ENCODE results near the gene TUBD1. TPM values are rescaled to one million over a fixed set of nuclear protein-coding genes. Genes with fewer than 3 reads are reported as not detected.
"Not testable (repeated sequence)": the region's sequence is repeated elsewhere in the genome, so short reads cannot be mapped to it uniquely, and the experiment has no call there.

Gene TUBD1
- total RNA-seq, 1 donor from 2014 or later: 6.0 TPM

DNA sequence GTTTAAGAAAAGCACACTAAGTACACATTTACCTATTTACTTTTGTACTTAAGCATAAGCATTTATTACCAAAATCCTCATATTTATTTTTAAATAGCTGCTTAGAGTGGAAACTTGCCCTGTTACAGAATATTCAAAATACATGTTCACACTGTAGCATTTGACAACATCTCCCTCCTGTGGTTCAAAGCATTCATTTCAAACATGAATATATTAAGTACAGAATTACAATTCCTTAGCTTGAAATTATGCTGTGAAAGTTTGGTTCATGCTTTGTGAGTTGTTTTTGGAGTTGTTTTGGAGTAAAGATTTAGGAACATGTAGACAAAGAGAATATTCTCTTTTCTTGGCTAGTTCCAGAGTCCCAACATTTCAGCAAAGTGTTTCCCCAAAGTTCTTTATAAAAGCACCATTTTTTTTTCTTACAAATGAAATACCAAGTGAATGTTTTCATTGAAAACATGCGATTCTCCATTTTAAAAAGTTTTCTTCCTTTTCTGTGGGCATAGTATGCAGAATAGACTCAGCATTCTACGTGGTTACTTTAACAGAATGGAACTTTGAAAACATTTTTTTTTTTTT lies 33.2 kb downstream of the TUBD1 start:
- peak overlapping the region; percentile 75 for H3K27ac Mint-ChIP-seq (ENCODE audit: unreplicated experiment)
- H3K27me3 Mint-ChIP-seq (ENCODE audit: low read depth): no peaks in the 10 kb centered on the region
- no peak overlapping the region for H3K4me3 Mint-ChIP-seq (ENCODE audit: unreplicated experiment)
- peaks cover 52% of the 10 kb centered on the region for H3K4me1 Mint-ChIP-seq (ENCODE audit: low read depth)
- TF ChIP-seq CTCF (IDR thresholded peaks at IDR 0.05): peak; percentile 95
- no peaks in the 10 kb centered on the region for H3K9me3 Mint-ChIP-seq (ENCODE audit: low read depth)
- peaks cover 2% of the 10 kb centered on the region for H3K36me3 Mint-ChIP-seq (ENCODE audit: low read depth)
- no peak for DNase-seq (ENCODE audit: low spot score)

DNA sequence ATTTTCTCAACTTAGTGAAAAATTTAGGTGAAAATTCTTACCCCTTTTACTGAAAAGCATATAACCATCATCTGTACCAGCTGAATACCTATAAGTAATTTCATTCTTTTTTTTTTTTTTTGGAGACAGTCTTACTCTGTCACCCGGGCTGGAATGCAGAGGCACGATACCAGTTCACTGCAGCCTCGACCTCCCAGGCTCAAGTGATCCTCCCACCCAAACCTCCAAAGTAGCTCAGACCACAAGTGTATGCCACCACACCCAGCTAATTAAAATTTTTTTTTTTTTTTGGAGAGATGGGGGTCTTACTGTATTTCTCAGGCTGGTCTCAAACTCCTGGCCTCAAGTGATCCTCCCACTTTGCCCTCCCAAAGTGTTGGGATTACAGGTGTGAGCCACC lies 33.8 kb downstream of the TUBD1 start:
- Mint-ChIP-seq H3K9me3 (ENCODE audit: low read depth) (no peaks in the 10 kb centered on the region), H3K36me3 (ENCODE audit: low read depth) (peaks cover 2% of the 10 kb centered on the region), H3K27ac (ENCODE audit: unreplicated experiment) (peak overlapping the region; percentile 75), H3K27me3 (ENCODE audit: low read depth) (no peaks in the 10 kb centered on the region), H3K4me1 (ENCODE audit: low read depth) (peaks cover 57% of the 10 kb centered on the region), H3K4me3 (ENCODE audit: unreplicated experiment) (no peak overlapping the region)
- DNase-seq (ENCODE audit: low spot score): no peak
- TF ChIP-seq CTCF (IDR thresholded peaks at IDR 0.05): no peak

- H3K9me3 Mint-ChIP-seq (ENCODE audit: low read depth): no peaks in the 10 kb centered on the region
- peaks cover 64% of the 10 kb centered on the region for H3K4me1 Mint-ChIP-seq (ENCODE audit: low read depth)
- DNase-seq (ENCODE audit: low spot score): no peak
- peak overlapping the region; percentile 75 for H3K27ac Mint-ChIP-seq (ENCODE audit: unreplicated experiment)
- H3K27me3 Mint-ChIP-seq (ENCODE audit: low read depth): no peaks in the 10 kb centered on the region
- no peak for TF ChIP-seq CTCF (IDR thresholded peaks at IDR 0.05)
- H3K36me3 Mint-ChIP-seq (ENCODE audit: low read depth): peaks cover 2% of the 10 kb centered on the region
- no peak overlapping the region for H3K4me3 Mint-ChIP-seq (ENCODE audit: unreplicated experiment)
Measured at GRCh38 chr17:59858167-59858816, 34.5 kb downstream of the TUBD1 start.

DNA sequence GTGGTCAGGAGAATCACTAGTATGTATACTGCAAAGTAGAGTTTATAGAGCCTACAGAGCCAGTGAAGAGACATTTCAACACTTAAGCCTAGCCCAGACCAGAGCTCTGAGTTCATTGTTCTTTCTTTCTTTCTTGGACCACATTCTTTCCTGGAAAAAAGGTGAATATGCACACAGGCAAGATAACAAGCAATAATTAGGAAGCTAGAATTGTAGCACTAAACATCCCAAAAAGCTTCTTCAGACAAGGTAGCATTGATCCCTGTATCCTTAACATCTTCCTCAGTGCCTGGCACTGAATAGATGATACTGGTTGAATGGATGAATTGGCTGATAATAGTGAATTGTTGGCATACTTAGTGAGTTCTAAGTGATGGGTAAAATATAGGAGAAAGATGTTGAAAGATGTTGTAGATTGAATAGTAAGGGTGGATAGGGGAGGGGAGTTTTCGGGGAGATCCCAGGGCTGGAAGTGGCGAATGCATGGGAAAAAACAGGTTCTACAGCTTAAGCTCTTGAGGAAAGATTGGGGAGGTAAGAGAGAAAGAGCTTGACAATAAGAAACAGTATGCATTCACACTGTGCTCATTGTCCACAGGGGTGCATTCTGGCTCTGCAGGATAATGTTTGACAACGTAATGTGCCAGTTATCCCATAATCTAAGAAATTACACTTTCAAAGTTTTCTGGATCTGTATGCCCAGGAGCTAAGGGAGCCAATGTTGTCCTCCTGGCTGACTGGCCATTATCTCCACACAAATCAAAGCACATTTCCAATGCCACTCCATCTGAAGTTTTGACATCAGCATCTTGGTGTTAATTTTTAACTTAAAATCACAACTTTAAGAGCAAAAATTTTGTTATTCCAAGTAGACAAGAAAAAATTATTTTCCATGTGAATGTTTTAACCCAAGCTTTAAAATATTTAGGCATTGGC lies 35.6 kb downstream of the TUBD1 start:
- Mint-ChIP-seq H3K36me3 (ENCODE audit: low read depth) (no peaks in the 10 kb centered on the region), H3K27ac (ENCODE audit: unreplicated experiment) (peak overlapping the region; percentile 75), H3K9me3 (ENCODE audit: low read depth) (peaks cover 3% of the 10 kb centered on the region), H3K4me1 (ENCODE audit: low read depth) (peaks cover 75% of the 10 kb centered on the region), H3K4me3 (ENCODE audit: unreplicated experiment) (no peak overlapping the region), H3K27me3 (ENCODE audit: low read depth) (no peaks in the 10 kb centered on the region)
- no peak for TF ChIP-seq CTCF (IDR thresholded peaks at IDR 0.05)
- DNase-seq (ENCODE audit: low spot score): no peak

DNA sequence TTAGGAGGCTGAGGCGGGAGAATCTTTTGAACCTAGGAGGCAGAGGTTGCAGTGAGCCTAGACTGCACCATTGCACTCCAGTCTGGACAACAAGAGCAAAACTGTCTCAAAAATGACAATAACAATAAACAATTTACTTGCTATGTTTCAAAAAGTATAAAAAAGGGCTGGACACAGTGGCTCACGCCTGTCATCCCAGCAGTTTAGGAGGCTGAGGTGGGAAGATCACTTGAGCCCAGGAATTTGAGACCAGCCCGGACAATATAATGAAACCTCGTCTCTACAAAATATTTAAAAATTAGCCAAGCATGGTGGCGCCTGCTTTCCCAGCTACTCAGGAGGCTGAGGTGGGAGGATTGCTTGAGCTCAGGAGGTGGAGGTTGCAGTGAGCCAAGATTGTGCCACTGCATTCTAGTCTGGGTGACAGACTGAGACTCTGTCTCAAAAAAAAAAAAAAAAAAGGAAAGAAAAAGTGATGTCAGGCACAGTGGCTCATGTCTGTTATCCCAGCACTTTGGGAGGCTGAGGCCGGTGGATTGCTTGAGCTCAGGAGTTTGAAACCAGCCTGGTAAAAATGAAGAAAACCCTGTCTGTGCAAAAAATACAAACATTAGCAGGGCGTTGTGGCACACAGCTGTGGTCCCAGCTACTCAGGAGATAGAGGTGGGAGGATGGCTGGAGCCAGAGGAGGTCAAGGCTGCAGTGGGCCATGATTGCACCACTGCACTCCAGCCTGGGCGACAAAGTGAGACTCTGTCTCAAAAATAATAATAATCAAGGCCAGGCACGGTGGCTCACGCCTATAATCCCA lies 38.6 kb downstream of the TUBD1 start:
- H3K4me1 Mint-ChIP-seq (ENCODE audit: low read depth): peaks cover 86% of the 10 kb centered on the region
- not testable (repeated sequence) for H3K27me3 Mint-ChIP-seq (ENCODE audit: low read depth); H3K4me3 Mint-ChIP-seq (ENCODE audit: unreplicated experiment)

More for the DNA sequence above, 38.6 kb downstream of the TUBD1 start:
- DNase-seq (ENCODE audit: low spot score); H3K36me3 Mint-ChIP-seq (ENCODE audit: low read depth); H3K9me3 Mint-ChIP-seq (ENCODE audit: low read depth): not testable (repeated sequence)
- peak overlapping the region; percentile 93 for H3K27ac Mint-ChIP-seq (ENCODE audit: unreplicated experiment)
